Limb (tissue), 2 donors: ENCODE results near the gene RAMAC.
"Not testable (repeated sequence)": the region's sequence is repeated elsewhere in the genome, so short reads cannot be mapped to it uniquely, and the experiment has no call there.

Experiments used
- DNase-seq, 2 donors: peaks; one replicate each; pipeline ENCODE4 v3.0.0-alpha.2; 2016; ENCODE audit errors: extremely low spot score in 2 of 2

RAMAC gene

DNA sequence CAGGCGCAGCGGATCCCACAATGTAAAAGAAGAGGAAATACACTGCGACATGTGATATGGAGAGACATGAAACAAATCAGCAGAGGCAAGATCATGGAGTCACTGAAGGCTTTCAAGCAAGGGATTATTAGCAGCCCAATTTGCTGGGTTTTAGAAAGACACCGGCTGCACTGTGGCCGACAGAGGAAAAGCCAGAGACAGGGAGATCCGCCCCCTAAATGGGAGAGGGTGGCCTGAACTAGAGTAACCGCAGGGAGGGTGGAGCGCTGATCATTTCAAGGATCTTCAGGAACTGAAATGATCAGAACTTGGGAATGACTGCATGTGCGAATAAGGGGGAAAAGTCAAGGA, 26.0 kb downstream of the RAMAC start:
- no peak for DNase-seq

DNA sequence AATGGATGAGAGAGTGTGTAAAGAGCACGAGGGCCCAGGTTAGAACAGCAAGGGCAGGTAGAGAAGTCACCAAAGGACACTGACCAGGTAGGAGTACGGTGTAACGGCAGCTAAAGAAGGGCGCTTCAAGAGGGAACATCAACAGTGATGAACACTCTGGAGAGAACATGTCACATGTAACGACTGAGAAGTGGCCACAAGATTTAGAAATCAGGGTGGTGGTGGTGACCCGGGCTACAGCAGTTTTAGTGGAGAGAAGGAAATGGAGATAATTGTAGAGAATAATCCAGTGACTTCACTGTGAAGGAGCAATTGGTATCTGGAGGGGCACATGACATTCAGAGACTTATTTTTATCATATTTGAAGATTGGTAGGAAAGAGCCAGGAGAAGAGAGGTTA, 26.6 kb downstream of the RAMAC start:
- DNase-seq = no peak

DNA sequence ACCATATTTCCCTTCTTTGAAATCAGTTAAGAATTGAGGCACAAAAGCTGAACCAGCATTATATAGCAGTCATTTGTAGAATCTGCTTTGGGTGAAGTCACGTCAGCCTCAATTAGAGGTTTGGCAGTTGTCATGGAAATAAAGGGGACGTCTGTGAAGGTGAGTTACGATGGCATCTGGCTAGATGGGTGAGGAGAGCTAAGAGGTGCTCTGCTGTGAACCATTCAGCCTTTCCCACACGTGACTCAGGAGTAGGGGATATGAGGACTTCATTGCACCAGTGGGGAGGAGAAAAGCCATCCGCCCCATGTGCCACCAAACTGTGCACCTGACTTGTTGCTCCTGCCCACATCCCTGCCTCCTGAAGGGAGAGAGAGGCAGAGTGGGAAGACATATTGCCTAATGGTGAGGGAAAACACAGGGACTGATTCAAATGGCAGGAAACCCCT, 28.2 kb downstream of the RAMAC start:
- no peak for DNase-seq

DNA sequence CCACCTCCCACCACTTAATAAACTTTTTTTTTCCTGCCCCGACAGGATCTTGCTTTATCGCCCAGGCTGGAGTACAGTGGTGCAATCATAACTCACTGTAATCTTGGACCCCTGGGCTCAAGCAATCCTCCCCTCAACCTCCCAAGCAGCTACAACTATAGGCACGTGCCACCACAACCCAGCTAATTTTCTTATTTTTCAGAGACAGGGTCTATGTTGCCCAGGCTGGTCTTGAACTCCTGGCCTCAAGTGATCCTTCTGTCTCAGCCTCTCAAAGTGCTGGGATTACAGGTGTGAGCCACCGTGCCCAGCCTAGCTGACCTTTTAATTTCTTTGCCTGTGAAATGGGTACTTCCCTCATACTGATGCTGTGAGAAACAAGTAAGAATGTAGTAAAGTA, 29.4 kb downstream of the RAMAC start:
- DNase-seq = no peak

DNA sequence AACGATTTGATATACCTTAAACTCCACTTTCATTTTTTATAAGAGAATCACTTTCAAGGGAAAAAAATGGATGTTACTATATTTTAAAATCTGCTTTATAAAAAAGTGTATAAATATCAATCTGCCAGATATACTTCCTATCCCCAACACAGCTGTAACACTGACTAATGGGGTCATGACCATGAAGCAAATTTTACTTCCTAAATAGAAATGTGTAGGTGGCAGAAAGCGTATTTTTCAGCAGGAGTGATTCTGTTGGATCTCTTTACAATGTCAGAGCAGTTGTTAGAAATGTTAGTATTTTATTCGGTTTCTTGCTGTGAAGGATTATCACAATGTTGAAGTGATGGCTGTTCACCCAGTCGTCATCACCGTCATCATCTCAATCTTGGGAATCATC, 30.9 kb downstream of the RAMAC start:
- DNase-seq = no peak

DNA sequence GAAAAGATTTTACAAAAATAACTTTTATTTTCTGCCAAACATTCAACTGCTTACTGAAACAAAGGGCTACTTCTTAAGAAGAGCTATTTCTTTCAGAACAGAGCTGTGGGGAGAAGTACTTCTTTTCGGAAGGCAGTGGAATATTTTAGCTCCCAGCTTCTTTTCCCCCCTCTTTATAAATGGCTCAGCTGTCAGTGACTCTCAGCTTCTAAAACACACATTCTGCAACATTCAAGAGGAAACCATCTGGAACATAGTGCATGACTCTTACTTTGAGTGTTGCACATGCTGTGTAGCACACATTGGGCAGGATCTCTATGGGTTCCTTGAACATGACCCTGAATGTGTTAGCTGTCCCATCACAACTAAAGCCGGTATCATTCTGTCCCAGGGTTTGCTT, 32.4 kb downstream of the RAMAC start:
- no peak for DNase-seq

DNA sequence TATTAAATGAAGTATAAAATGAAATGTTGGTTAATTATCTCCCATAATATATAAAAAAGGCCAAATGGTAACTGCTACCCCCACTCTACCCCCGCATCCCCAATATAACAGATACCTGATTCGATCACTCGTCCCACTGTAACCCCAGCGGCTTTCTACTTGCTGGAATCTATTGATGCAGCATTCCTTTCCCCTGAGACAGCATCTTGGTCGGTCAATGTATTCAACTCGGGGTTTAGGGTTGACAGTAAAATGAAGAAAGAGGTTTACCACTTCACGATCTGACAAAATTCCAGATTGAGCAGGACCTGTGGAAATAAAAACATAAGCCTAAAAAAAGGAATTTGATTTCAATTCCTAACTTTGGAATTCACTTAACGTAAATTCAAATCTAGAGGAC, 44.0 kb downstream of the RAMAC start:
- DNase-seq = no peak

DNA sequence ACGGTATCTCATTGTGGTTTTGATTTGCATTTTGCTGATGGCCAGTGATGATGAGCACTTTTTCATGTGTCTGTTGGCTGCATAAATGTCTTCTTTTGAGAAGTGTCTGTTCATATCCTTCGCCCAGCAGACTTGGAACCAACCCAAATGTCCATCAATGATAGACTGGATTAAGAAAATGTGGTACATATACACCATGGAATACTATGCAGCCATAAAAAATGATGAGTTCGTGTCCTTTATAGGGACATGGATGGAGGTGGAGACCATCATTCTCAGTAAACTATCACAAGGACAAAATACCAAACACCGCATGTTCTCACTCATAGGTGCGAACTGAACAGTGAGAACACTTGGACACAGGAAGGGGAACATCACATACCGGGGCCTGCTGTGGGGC, 45.2 kb downstream of the RAMAC start:
- DNase-seq = not testable (repeated sequence)

DNA sequence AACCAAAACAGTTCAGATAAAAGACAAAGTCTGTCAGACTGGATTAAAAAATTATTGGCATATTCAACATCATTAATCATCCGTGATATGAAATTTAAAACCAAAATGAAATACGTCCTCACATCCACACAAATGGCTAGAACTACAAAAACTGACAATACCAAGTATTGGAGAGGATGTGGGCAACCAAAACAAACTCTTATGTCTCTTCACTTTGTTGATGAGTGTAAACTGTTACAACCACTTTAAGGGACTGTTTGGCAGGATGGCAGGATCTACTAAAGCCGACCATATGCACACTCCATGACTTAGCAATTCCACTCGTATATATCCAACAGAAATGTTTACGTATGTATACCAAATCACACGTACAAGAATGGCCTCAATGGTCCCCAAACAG, 50.2 kb downstream of the RAMAC start:
- no peak for DNase-seq

DNA sequence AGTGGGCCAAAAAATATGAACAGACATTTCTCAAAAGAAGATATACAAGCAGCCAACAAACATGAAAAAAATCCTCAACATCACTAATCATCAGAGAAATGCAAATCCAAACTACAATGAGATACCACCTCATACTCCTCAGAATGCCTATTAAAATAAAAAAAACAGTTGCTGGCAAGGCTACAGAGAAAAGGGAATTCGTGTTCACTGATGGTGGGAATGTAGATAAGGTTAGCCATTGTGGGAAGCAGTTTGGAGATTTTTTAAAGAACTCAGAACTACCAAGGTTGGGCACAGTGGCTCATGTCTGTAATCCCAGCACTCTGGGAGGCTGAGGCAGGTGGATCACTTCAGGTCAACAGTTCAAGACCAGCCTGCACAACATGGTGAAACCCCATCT, 53.2 kb downstream of the RAMAC start:
- DNase-seq = no peak
